Measurements from ENCODE around the gene PLEKHN1.

DNA sequence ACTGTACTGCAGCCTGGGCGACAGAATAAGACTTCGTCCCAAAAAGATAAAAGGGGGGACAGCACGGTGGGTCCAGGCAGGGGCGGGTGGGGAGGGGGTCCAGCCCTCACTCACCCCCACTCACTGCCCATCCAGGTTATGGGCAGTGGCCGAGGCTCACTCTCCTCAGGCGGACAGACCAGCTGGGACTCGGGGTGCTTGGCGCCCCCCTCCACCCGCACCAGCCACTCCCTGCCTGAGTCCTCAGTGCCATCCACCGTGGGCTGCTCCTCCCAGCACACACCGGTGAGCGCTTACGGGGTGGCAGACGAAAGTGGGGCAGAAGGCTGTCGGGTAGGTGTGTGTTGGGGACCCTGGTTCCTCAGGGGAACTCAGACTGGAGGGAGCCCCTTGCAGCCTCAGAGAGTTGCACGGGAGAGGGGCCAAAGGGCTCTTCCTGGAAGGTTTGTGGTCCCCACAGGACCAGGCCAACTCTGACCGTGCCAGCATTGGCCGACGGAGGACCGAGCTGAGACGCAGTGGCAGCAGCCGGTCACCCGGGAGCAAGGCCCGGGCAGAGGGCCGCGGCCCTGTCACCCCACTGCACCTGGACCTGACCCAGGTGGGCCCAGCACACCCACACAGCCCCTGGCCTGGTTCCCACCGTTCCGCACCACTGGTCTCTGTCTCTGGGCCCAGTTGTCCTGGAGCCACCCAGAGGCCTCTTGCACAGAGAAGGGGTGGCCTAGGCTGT lies 6.6 kb downstream of the PLEKHN1 start:
- TF ChIP-seq, protein P1, sequence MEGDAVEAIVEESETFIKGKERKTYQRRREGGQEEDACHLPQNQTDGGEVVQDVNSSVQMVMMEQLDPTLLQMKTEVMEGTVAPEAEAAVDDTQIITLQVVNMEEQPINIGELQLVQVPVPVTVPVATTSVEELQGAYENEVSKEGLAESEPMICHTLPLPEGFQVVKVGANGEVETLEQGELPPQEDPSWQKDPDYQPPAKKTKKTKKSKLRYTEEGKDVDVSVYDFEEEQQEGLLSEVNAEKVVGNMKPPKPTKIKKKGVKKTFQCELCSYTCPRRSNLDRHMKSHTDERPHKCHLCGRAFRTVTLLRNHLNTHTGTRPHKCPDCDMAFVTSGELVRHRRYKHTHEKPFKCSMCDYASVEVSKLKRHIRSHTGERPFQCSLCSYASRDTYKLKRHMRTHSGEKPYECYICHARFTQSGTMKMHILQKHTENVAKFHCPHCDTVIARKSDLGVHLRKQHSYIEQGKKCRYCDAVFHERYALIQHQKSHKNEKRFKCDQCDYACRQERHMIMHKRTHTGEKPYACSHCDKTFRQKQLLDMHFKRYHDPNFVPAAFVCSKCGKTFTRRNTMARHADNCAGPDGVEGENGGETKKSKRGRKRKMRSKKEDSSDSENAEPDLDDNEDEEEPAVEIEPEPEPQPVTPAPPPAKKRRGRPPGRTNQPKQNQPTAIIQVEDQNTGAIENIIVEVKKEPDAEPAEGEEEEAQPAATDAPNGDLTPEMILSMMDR (conservative IDR thresholded peaks at IDR 0.05): no peak
- no peak for TF ChIP-seq ZFX (IDR thresholded peaks at IDR 0.05)

Measured in C4-2B (cell line).